HEK293 (cell line): ENCODE data around the gene STK40.

Experiments used
- CTCF ChIA-PET: fragments of 350-600 bp; formaldehyde crosslinking; extraction: SDS; loops from one replicate; lab custom pipeline; 2021; ENCODE audit warnings: antibody characterized with exemption; lab: Yijun Ruan, JAX
- POLR2A ChIA-PET: fragments of 300-600 bp; formaldehyde crosslinking; extraction: SDS; loops from one replicate; lab custom pipeline; 2020; ENCODE audit warnings: antibody characterized with exemption, inconsistent platforms; lab: Yijun Ruan, JAX
- H3K27ac ChIP-seq: fragments of 200-500 bp; sonication (Bioruptor generic); 2 replicates; pipeline ENCODE4 v1.5.1; 2014; ENCODE audit warnings: low read depth, low read length, control low read depth, inconsistent platforms; ENCODE audit errors: extremely low read depth
- H3K36me3 ChIP-seq, 2 experiments: fragments of 200-500 bp in 1 of 2; sonication (Bioruptor generic) in 1 of 2; 1 replicate in 1 of 2; 2 replicates in 1 of 2; pipeline ENCODE4 v1.5.1; 2014 to 2017; ENCODE audit warnings: inconsistent platforms in 2 of 2, low read length in 2 of 2; ENCODE audit not compliant: control insufficient read depth in 2 of 2, insufficient read depth in 1 of 2
- H3K4me1 ChIP-seq: fragments of 200-500 bp; sonication (Bioruptor generic); 2 replicates; pipeline ENCODE4 v1.5.1; 2014; ENCODE audit warnings: mild to moderate bottlenecking, low read length, inconsistent platforms; ENCODE audit not compliant: control insufficient read depth, insufficient read depth
- H3K4me3 ChIP-seq: 2 replicates; pipeline ENCODE4 v1.5.1; 2011; ENCODE audit warnings: low read depth, mild to moderate bottlenecking, control low read depth, low read length, moderate library complexity
- H3K9me3 ChIP-seq: fragments of 200-500 bp; sonication (Bioruptor generic); 2 replicates; pipeline ENCODE4 v1.5.1; 2014; ENCODE audit warnings: low read depth, low read length, inconsistent platforms; ENCODE audit not compliant: control insufficient read depth, insufficient read depth
- EGR2 ChIP-seq: fragments of 450-650 bp; formaldehyde crosslinking; IDR thresholded peaks from 2 replicates; pipeline ENCODE4 v1.5.1; 2016; ENCODE audit warnings: low read depth, missing biosample characterization, missing genetic modification characterization
- KLF1 ChIP-seq: fragments of 450-650 bp; formaldehyde crosslinking; IDR thresholded peaks from 2 replicates; pipeline ENCODE4 v1.5.1; 2016; ENCODE audit warnings: missing biosample characterization, missing genetic modification characterization
- KLF16 ChIP-seq: fragments of 450-650 bp; formaldehyde crosslinking; IDR thresholded peaks from 2 replicates; pipeline ENCODE4 v1.5.1; 2017; ENCODE audit warnings: missing biosample characterization, missing genetic modification characterization
- KLF9 ChIP-seq: fragments of 450-650 bp; formaldehyde crosslinking; IDR thresholded peaks from 2 replicates; pipeline ENCODE4 v1.5.1; 2016; ENCODE audit warnings: missing biosample characterization, missing genetic modification characterization, low read depth
- REPIN1 ChIP-seq: fragments of 450-650 bp; formaldehyde crosslinking; IDR thresholded peaks from 2 replicates; pipeline ENCODE4 v1.5.1; 2017; ENCODE audit warnings: missing biosample characterization, missing genetic modification characterization, low read depth
- ZBTB49 ChIP-seq: fragments of 450-650 bp; formaldehyde crosslinking; IDR thresholded peaks from 2 replicates; pipeline ENCODE4 v1.5.1; 2016; ENCODE audit warnings: missing biosample characterization, missing genetic modification characterization, low read depth
- ZFP69B ChIP-seq: fragments of 450-650 bp; formaldehyde crosslinking; IDR thresholded peaks from 2 replicates; pipeline ENCODE4 v1.5.1; 2016; ENCODE audit warnings: missing biosample characterization, missing genetic modification characterization
- ZNF2 ChIP-seq: fragments of 450-650 bp; formaldehyde crosslinking; IDR thresholded peaks from 2 replicates; pipeline ENCODE4 v1.5.1; 2016; ENCODE audit warnings: missing biosample characterization, missing genetic modification characterization
- ZNF394 ChIP-seq: fragments of 450-650 bp; formaldehyde crosslinking; IDR thresholded peaks from 2 replicates; pipeline ENCODE4 v1.5.1; 2016; ENCODE audit warnings: missing biosample characterization, missing genetic modification characterization, mild to moderate bottlenecking, moderate library complexity, borderline replicate concordance
- ZNF654 ChIP-seq: fragments of 450-650 bp; formaldehyde crosslinking; IDR thresholded peaks from 2 replicates; pipeline ENCODE4 v1.5.1; 2016; ENCODE audit warnings: low read depth, missing biosample characterization, missing genetic modification characterization
- ZNF660 ChIP-seq: fragments of 450-650 bp; IDR thresholded peaks from 2 replicates; pipeline ENCODE4 v1.5.1; 2018; ENCODE audit warnings: missing biosample characterization, mild to moderate bottlenecking, missing genetic modification characterization
- ZNF837 ChIP-seq: fragments of 450-650 bp; formaldehyde crosslinking; IDR thresholded peaks from 2 replicates; pipeline ENCODE4 v1.5.1; 2016; ENCODE audit warnings: missing biosample characterization, missing genetic modification characterization
- ZSCAN16 ChIP-seq: fragments of 450-650 bp; formaldehyde crosslinking; IDR thresholded peaks from 2 replicates; pipeline ENCODE4 v1.5.1; 2016; ENCODE audit warnings: missing biosample characterization, missing genetic modification characterization
- ZSCAN30 ChIP-seq: fragments of 450-650 bp; IDR thresholded peaks from 2 replicates; pipeline ENCODE4 v1.5.1; 2018; ENCODE audit warnings: missing biosample characterization, mild to moderate bottlenecking, missing genetic modification characterization, moderate library complexity
- TF ChIP-seq, protein P1 (sequence below): fragments of 450-650 bp; formaldehyde crosslinking; IDR thresholded peaks from 2 replicates; pipeline ENCODE4 v1.5.1; 2016; ENCODE audit warnings: missing biosample characterization, missing genetic modification characterization
- TF ChIP-seq, protein P2 (sequence below): fragments of 450-650 bp; formaldehyde crosslinking; IDR thresholded peaks from 2 replicates; pipeline ENCODE4 v1.5.1; 2016; ENCODE audit warnings: missing biosample characterization, missing genetic modification characterization
- TF ChIP-seq, protein P3 (sequence below): fragments of 450-650 bp; formaldehyde crosslinking; IDR thresholded peaks from 2 replicates; pipeline ENCODE4 v1.5.1; 2016; ENCODE audit warnings: missing biosample characterization, missing genetic modification characterization
- TF ChIP-seq, protein P4 (sequence below): fragments of 450-650 bp; formaldehyde crosslinking; IDR thresholded peaks from 2 replicates; pipeline ENCODE4 v1.5.1; 2016; ENCODE audit warnings: missing biosample characterization, missing genetic modification characterization

The STK40 gene

GRCh38 chr1:36369061-36369861 is 16.5 kb downstream of the STK40 start:
- Histone ChIP-seq H3K4me1 (peaks cover 12% of the 10 kb centered on the region), H3K4me3 (no peak overlapping the region), H3K27ac (no peak overlapping the region), H3K36me3 (peaks cover 0 to 22% of the 10 kb centered on the region in 2 experiments; a peak in 2 of 3 replicates), H3K9me3 (no peaks in the 10 kb centered on the region)
- TF ChIP-seq REPIN1: no peak
- TF ChIP-seq ZSCAN16 (tag by site-specific recombination): no peak
- TF ChIP-seq ZNF654 (tag by site-specific recombination): peak; percentile 41
- TF ChIP-seq, protein P1, sequence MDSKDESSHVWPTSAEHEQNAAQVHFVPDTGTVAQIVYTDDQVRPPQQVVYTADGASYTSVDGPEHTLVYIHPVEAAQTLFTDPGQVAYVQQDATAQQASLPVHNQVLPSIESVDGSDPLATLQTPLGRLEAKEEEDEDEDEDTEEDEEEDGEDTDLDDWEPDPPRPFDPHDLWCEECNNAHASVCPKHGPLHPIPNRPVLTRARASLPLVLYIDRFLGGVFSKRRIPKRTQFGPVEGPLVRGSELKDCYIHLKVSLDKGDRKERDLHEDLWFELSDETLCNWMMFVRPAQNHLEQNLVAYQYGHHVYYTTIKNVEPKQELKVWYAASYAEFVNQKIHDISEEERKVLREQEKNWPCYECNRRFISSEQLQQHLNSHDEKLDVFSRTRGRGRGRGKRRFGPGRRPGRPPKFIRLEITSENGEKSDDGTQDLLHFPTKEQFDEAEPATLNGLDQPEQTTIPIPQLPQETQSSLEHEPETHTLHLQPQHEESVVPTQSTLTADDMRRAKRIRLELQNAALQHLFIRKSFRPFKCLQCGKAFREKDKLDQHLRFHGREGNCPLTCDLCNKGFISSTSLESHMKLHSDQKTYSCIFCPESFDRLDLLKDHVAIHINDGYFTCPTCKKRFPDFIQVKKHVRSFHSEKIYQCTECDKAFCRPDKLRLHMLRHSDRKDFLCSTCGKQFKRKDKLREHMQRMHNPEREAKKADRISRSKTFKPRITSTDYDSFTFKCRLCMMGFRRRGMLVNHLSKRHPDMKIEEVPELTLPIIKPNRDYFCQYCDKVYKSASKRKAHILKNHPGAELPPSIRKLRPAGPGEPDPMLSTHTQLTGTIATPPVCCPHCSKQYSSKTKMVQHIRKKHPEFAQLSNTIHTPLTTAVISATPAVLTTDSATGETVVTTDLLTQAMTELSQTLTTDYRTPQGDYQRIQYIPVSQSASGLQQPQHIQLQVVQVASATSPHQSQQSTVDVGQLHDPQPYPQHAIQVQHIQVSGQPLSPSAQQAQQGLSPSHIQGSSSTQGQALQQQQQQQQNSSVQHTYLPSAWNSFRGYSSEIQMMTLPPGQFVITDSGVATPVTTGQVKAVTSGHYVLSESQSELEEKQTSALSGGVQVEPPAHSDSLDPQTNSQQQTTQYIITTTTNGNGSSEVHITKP (tag by site-specific recombination): 0 out of 2 replicates have a peak, but pooled peaks have one; percentile 24
- TF ChIP-seq ZNF660: peak; percentile 53; the same call in 1 of the 2 replicates
- TF ChIP-seq, protein P2, sequence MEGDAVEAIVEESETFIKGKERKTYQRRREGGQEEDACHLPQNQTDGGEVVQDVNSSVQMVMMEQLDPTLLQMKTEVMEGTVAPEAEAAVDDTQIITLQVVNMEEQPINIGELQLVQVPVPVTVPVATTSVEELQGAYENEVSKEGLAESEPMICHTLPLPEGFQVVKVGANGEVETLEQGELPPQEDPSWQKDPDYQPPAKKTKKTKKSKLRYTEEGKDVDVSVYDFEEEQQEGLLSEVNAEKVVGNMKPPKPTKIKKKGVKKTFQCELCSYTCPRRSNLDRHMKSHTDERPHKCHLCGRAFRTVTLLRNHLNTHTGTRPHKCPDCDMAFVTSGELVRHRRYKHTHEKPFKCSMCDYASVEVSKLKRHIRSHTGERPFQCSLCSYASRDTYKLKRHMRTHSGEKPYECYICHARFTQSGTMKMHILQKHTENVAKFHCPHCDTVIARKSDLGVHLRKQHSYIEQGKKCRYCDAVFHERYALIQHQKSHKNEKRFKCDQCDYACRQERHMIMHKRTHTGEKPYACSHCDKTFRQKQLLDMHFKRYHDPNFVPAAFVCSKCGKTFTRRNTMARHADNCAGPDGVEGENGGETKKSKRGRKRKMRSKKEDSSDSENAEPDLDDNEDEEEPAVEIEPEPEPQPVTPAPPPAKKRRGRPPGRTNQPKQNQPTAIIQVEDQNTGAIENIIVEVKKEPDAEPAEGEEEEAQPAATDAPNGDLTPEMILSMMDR (tag by site-specific recombination): peak; percentile 87
- no peak for TF ChIP-seq ZNF837 (tag by site-specific recombination)
- TF ChIP-seq KLF9 (tag by site-specific recombination): peak; percentile 90
- TF ChIP-seq, protein P3, sequence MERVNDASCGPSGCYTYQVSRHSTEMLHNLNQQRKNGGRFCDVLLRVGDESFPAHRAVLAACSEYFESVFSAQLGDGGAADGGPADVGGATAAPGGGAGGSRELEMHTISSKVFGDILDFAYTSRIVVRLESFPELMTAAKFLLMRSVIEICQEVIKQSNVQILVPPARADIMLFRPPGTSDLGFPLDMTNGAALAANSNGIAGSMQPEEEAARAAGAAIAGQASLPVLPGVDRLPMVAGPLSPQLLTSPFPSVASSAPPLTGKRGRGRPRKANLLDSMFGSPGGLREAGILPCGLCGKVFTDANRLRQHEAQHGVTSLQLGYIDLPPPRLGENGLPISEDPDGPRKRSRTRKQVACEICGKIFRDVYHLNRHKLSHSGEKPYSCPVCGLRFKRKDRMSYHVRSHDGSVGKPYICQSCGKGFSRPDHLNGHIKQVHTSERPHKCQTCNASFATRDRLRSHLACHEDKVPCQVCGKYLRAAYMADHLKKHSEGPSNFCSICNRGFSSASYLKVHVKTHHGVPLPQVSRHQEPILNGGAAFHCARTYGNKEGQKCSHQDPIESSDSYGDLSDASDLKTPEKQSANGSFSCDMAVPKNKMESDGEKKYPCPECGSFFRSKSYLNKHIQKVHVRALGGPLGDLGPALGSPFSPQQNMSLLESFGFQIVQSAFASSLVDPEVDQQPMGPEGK (tag by site-specific recombination): peak; percentile 45; the same call in 1 of the 2 replicates
- TF ChIP-seq KLF16: peak; percentile 54; the same call in 1 of the 2 replicates
- TF ChIP-seq ZBTB49: no peak
- TF ChIP-seq EGR2: 0 out of 2 replicates have a peak, but pooled peaks have one; percentile 11
- TF ChIP-seq ZNF2: peak; percentile 31; the same call in 1 of the 2 replicates
- 0 out of 2 replicates have a peak, but pooled peaks have one; percentile 27 for TF ChIP-seq ZSCAN30
- 0 out of 2 replicates have a peak, but pooled peaks have one; percentile 9 for TF ChIP-seq KLF1 (tag by site-specific recombination)
- TF ChIP-seq, protein P4, sequence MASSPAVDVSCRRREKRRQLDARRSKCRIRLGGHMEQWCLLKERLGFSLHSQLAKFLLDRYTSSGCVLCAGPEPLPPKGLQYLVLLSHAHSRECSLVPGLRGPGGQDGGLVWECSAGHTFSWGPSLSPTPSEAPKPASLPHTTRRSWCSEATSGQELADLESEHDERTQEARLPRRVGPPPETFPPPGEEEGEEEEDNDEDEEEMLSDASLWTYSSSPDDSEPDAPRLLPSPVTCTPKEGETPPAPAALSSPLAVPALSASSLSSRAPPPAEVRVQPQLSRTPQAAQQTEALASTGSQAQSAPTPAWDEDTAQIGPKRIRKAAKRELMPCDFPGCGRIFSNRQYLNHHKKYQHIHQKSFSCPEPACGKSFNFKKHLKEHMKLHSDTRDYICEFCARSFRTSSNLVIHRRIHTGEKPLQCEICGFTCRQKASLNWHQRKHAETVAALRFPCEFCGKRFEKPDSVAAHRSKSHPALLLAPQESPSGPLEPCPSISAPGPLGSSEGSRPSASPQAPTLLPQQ (tag by site-specific recombination): peak; percentile 92
- no peak for TF ChIP-seq ZNF394
- TF ChIP-seq ZFP69B (tag by site-specific recombination): peak; percentile 90
- POLR2A ChIA-PET: interaction anchor here (1.4 to 2.6 kb wide), 2 partner anchors 15 to 17 kb away, joined by 5 to 11 read pairs; no protein-coding TSS in a partner anchor
- CTCF ChIA-PET: interaction anchor here (0.5 to 3.8 kb wide), 34 partner anchors 9 to 632 kb away, joined by 3 to 23 read pairs (median 4); partner anchors contain the start of genes EVA1B, STK40 and TRAPPC3
